CD14-positive monocyte (primary cell): Measurements from ENCODE around the gene TAF10. TPM values are rescaled to one million over a fixed set of nuclear protein-coding genes. Genes with fewer than 3 reads are reported as not detected.

Experiments used
- DNase-seq, 3 donors: peaks; one replicate each; pipeline ENCODE4 v3.0.0-alpha.2; 2011 to 2022
- H2AFZ ChIP-seq: 2 replicates; pipeline ENCODE4 v1.6.0; 2012; ENCODE audit warnings: mild to moderate bottlenecking, low read depth, low read length, inconsistent platforms; ENCODE audit not compliant: insufficient read depth, poor library complexity, severe bottlenecking
- H3K27ac ChIP-seq, 2 donors: 1 replicate in 1 of 2; 2 replicates in 1 of 2; pipeline ENCODE4 v1.5.1; 2012 to 2013; ENCODE audit warnings: low read length in 2 of 2, control low read depth in 1 of 2, inconsistent platforms in 1 of 2, low read depth in 1 of 2, mild to moderate bottlenecking in 1 of 2
- H3K27me3 ChIP-seq, 2 donors: one replicate each; pipeline versions ENCODE4 v1.6.0 to v1.6.1; 2011 to 2013; ENCODE audit warnings: low read length in 2 of 2; ENCODE audit not compliant: control insufficient read depth in 2 of 2, insufficient read depth in 2 of 2
- H3K36me3 ChIP-seq, 2 donors: replicated peaks in 1 of 2; 1 replicate in 1 of 2; 2 replicates in 1 of 2; pipeline versions ENCODE4 v1.5.1 to v1.6.1; 2012 to 2013; ENCODE audit warnings: low read length in 2 of 2, control low read depth in 1 of 2, inconsistent platforms in 1 of 2, mild to moderate bottlenecking in 1 of 2; ENCODE audit not compliant: insufficient read depth in 2 of 2, control insufficient read depth in 1 of 2
- H3K4me1 ChIP-seq, 2 donors: 1 replicate in 1 of 2; 2 replicates in 1 of 2; pipeline versions ENCODE4 v1.5.1 to v1.6.1; 2012 to 2013; ENCODE audit warnings: low read length in 2 of 2, control low read depth in 1 of 2, inconsistent platforms in 1 of 2, mild to moderate bottlenecking in 1 of 2, moderate library complexity in 1 of 2; ENCODE audit not compliant: insufficient read depth in 2 of 2, control insufficient read depth in 1 of 2
- H3K4me2 ChIP-seq: replicated peaks from 2 replicates; pipeline ENCODE3; 2012; ENCODE audit warnings: low read length, moderate library complexity, mild to moderate bottlenecking; ENCODE audit not compliant: poor library complexity, severe bottlenecking; ENCODE audit errors: extremely low read depth
- H3K4me3 ChIP-seq, 3 experiments: fragments of 200-600 bp in 1 of 3; sonication (generic) in 1 of 3; replicated peaks in 1 of 3; 1 replicate in 2 of 3; 2 replicates in 1 of 3; pipeline ENCODE4 v1.5.1; 2011 to 2013; ENCODE audit warnings: low read length in 3 of 3, mild to moderate bottlenecking in 3 of 3, control low read depth in 2 of 3, low read depth in 2 of 3, inconsistent platforms in 1 of 3, moderate library complexity in 1 of 3
- H3K79me2 ChIP-seq: 2 replicates; pipeline ENCODE4 v1.6.0; 2012; ENCODE audit warnings: mild to moderate bottlenecking, control low read depth, inconsistent platforms, low read length, moderate library complexity; ENCODE audit not compliant: insufficient read depth
- H3K9ac ChIP-seq: 2 replicates; pipeline ENCODE4 v1.6.0; 2017; ENCODE audit warnings: low read length, mild to moderate bottlenecking; ENCODE audit not compliant: insufficient read depth, poor library complexity, severe bottlenecking
- H3K9me3 ChIP-seq, 2 donors: replicated peaks in 1 of 2; 1 replicate in 1 of 2; 2 replicates in 1 of 2; pipeline versions ENCODE4 v1.5.1 to v1.6.1; 2012 to 2013; ENCODE audit warnings: low read length in 2 of 2, control low read depth in 1 of 2; ENCODE audit not compliant: control insufficient read depth in 1 of 2, insufficient read depth in 1 of 2
- H4K20me1 ChIP-seq: 2 replicates; pipeline ENCODE4 v1.6.0; 2012; ENCODE audit warnings: mild to moderate bottlenecking, low read length, control low read depth, moderate library complexity; ENCODE audit not compliant: insufficient read depth
- H3K27ac Mint-ChIP-seq, 7 donors: one replicate each; pipeline ENCODE4 v1.8.0; 2020; ENCODE audit warnings: mild to moderate bottlenecking in 7 of 7, mixed read lengths in 7 of 7, moderate library complexity in 6 of 7, inconsistent platforms in 2 of 7
- H3K27me3 Mint-ChIP-seq, 3 donors: one replicate each; pipeline ENCODE4 v1.8.0; 2021 to 2022; ENCODE audit warnings: low read depth in 3 of 3, mild to moderate bottlenecking in 3 of 3, mixed read lengths in 3 of 3, moderate library complexity in 3 of 3, inconsistent platforms in 1 of 3
- H3K36me3 Mint-ChIP-seq, 2 donors: one replicate each; pipeline ENCODE4 v1.8.0; 2020; ENCODE audit warnings: mixed read lengths in 2 of 2, inconsistent platforms in 1 of 2, mild to moderate bottlenecking in 1 of 2
- H3K4me1 Mint-ChIP-seq: one replicate; pipeline ENCODE4 v1.8.0; 2020; ENCODE audit warnings: mild to moderate bottlenecking, mixed read lengths
- H3K4me3 Mint-ChIP-seq, 2 donors: one replicate each; pipeline ENCODE4 v1.8.0; 2020; ENCODE audit warnings: mild to moderate bottlenecking in 2 of 2, mixed read lengths in 2 of 2, moderate library complexity in 1 of 2
- H3K9me3 Mint-ChIP-seq, 7 donors: one replicate each; pipeline ENCODE4 v1.8.0; 2020 to 2022; ENCODE audit warnings: mixed read lengths in 7 of 7, mild to moderate bottlenecking in 6 of 7, moderate library complexity in 6 of 7, inconsistent platforms in 2 of 7
- CTCF ChIP-seq: fragments of 200-600 bp; IDR thresholded peaks from one replicate; pipeline ENCODE4 v1.8.0; 2022; ENCODE audit warnings: antibody characterized with exemption, mild to moderate bottlenecking
- WGBS: methylation state at CpG from one replicate; pipeline ENCODE4 v1.1.5; 2013; ENCODE audit warnings: missing lambda C conversion rate; ENCODE audit not compliant: insufficient coverage; 5-methylcytosine and 5-hydroxymethylcytosine counted together
- intact Hi-C, 2 donors: fragments of 100-400 bp; cut with micrococcal nuclease; formaldehyde crosslinking; loops; one replicate each; pipeline versions ENCODE4 v1.15.0 to v1.15.1; 2023
- polyA plus RNA-seq, 3 donors: library from polyadenylated mRNA; depleted of rRNA in 1 of 3; unstranded in 2 of 3; stranded (reverse) in 1 of 3; fragments of 300-500 nt in 2 of 3; fragments of >200 nt in 1 of 3; fragmentation: Illumina TruSeq in 2 of 3; gene quantifications; 1 replicate in 2 of 3; 2 replicates in 1 of 3; pipeline ENCODE4 v1.2.3, GENCODE V29; 2012 to 2021

TAF10 gene
- polyA plus RNA-seq, 3 donors: 137 to 233 (median 232) TPM

- Histone ChIP-seq H3K9ac (peak overlapping the region; percentile 30), H3K27me3 (no peaks in the 10 kb centered on the region), H3K36me3 (no peaks in the 10 kb centered on the region), H4K20me1 (no peaks in the 10 kb centered on the region), H3K9me3 (no peaks in the 10 kb centered on the region), H3K4me3 (peak overlapping the region; percentile 2 to 60 (median 8)), H3K79me2 (no peaks in the 10 kb centered on the region), H3K27ac (peak overlapping the region; percentile 78 to 80), H3K4me1 (peaks cover 35 to 36% of the 10 kb centered on the region in 2 donors), H2AFZ (peak overlapping the region; percentile 72), H3K4me2 (peak overlapping the region; percentile 65)
- Mint-ChIP-seq H3K36me3 (no peaks in the 10 kb centered on the region), H3K27me3 (peaks cover 0 to 2% (median 0%) of the 10 kb centered on the region in 3 donors), H3K27ac (no peak overlapping the region), H3K9me3 (no peaks in the 10 kb centered on the region), H3K4me3 (no peak overlapping the region), H3K4me1 (no peaks in the 10 kb centered on the region)
- peak; percentile 57 to 74 (median 59) for DNase-seq
- intact Hi-C loops: no loop called here
- 25% methylated on average over 4 of the region's 9 CpGs for WGBS
- no peak for TF ChIP-seq CTCF
Observed at GRCh38 chr11:6646918-6647679, 35.1 kb upstream of the TAF10 start.

GRCh38 chr11:6646576-6646917, 34.5 kb upstream of the TAF10 start:
- intact Hi-C loops: no loop called here
- no peak for DNase-seq

More at GRCh38 chr11:6646576-6646917, 34.5 kb upstream of the TAF10 start:
- no peak overlapping the region for H3K27ac Mint-ChIP-seq
- peak overlapping the region; percentile 30 for H3K9ac ChIP-seq
- H3K36me3 ChIP-seq: no peaks in the 10 kb centered on the region
- no peaks in the 10 kb centered on the region for H3K4me1 Mint-ChIP-seq
- H3K27me3 ChIP-seq: no peaks in the 10 kb centered on the region
- no peak for TF ChIP-seq CTCF
- peaks cover 0 to 2% (median 0%) of the 10 kb centered on the region in 3 donors for H3K27me3 Mint-ChIP-seq
- H3K4me1 ChIP-seq: peaks cover 33 to 36% of the 10 kb centered on the region in 2 donors
- H2AFZ ChIP-seq: peak overlapping the region; percentile 72
- peak overlapping the region; percentile 65 for H3K4me2 ChIP-seq
- H3K9me3 Mint-ChIP-seq: no peaks in the 10 kb centered on the region
- no peaks in the 10 kb centered on the region for H3K36me3 Mint-ChIP-seq
- H3K4me3 Mint-ChIP-seq: no peak overlapping the region
- 20% methylated on average over 1 of the region's 3 CpGs for WGBS
- no peaks in the 10 kb centered on the region for H4K20me1 ChIP-seq
- H3K79me2 ChIP-seq: no peaks in the 10 kb centered on the region
- H3K27ac ChIP-seq: peak overlapping the region; percentile 78 to 80
- H3K9me3 ChIP-seq: no peaks in the 10 kb centered on the region
- H3K4me3 ChIP-seq: peak overlapping the region in 1 of 3 experiments; percentile 60
